WI38 (cell line): Measurements from ENCODE around the gene FCGR2B.
"Not testable (repeated sequence)": the region's sequence is repeated elsewhere in the genome, so short reads cannot be mapped to it uniquely, and the experiment has no call there.

Experiments
- H3K4me3 ChIP-seq: 2 replicates; pipeline ENCODE4 v1.5.1; 2011; ENCODE audit warnings: low read depth, mild to moderate bottlenecking, control low read depth, low read length
- TF ChIP-seq, protein P1 (sequence below): IDR thresholded peaks from 2 replicates; pipeline ENCODE4 v1.5.1; 2012; ENCODE audit warnings: low read depth, mild to moderate bottlenecking, control low read depth, low read length

Gene FCGR2B

GRCh38 chr1:161662684-161663339, at the start of gene FCGR2B:
Gene FCGR2B, plus strand, starts transcription at chr1:161663143. Its CDS starts 99 bp downstream, at chr1:161663242.
- not testable (repeated sequence) for H3K4me3 ChIP-seq

DNA sequence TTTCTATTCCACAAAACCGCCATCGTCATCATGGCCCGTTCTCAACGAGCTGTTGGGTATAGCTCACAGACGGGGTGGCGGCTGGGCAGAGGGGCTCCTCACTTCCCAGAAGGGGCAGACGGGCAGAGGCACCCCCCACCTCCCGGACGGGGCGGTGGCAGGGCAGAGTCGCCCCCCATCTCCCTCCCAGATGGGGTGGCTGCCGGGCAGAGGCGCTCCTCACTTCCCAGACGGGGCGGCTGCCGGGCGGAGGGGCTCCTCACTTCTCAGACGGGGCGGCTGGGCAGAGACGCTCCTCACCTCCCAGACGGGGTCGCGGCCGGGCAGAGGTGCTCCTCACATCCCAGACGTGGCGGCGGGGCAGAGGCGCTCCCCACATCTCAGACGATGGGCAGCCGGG, 46.5 kb upstream of the FCGR2B start:
- H3K4me3 ChIP-seq, result not testable (repeated sequence)

GRCh38 chr1:161618517-161618916, 44.4 kb upstream of the FCGR2B start:
- H3K4me3 ChIP-seq, result not testable (repeated sequence)

DNA sequence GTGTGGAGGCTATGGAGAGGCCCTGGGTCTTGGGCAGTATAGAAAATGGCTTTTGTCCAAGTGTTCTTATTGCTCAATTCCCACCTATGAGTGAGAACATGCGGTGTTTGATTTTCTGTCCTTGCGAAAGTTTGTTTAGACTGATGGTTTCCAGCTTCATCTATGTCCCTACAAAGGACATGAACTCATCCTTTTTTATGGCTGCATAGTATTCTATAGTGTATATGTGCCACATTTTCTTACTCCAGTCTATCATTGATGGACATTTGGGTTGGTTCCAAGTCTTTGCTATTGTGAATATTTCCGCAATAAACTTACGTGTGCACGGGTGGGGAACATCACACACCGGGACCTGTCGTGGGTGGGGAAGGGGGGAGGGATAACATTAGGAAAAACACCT, 42.5 kb upstream of the FCGR2B start:
- H3K4me3 ChIP-seq, result not testable (repeated sequence)

GRCh38 chr1:161621181-161622000, 41.6 kb upstream of the FCGR2B start:
- H3K4me3 ChIP-seq, result peak overlapping the region; percentile 62

GRCh38 chr1:161622054-161622453, 40.9 kb upstream of the FCGR2B start:
- H3K4me3 ChIP-seq, result not testable (repeated sequence)

DNA sequence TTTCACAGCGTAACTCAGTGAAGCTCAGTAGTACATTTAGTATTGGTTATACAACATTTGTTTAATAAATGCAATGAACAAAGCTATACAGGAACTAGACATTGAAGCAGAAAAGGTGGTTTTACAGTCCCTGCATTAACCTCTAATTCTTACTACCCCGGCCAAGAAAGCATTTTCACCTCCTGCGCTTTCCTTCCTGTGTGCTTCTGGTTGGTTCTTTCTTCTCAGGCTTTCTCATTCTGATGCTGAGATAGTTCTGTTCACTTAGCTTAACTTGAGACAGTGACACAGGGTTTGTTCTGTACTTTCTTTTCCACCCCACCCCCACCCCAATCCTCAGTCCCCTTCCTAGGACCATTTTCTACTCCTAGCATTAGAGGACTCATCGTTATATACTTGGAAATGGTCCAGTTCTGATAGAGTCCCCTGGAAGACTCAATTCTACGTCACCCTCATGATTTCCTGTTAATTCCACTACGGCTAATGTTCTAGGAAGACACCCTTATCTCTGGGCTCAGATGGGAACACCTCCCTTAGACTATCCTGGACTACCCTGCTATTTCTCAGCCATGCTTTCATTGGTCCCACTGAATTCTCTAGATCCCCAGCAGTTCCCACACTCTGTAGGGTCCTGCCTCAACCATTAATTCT, 39.4 kb upstream of the FCGR2B start:
- H3K4me3 ChIP-seq, result not testable (repeated sequence)

- H3K4me3 ChIP-seq, result not testable (repeated sequence)
Measured at GRCh38 chr1:161624605-161625004, 38.3 kb upstream of the FCGR2B start.

DNA sequence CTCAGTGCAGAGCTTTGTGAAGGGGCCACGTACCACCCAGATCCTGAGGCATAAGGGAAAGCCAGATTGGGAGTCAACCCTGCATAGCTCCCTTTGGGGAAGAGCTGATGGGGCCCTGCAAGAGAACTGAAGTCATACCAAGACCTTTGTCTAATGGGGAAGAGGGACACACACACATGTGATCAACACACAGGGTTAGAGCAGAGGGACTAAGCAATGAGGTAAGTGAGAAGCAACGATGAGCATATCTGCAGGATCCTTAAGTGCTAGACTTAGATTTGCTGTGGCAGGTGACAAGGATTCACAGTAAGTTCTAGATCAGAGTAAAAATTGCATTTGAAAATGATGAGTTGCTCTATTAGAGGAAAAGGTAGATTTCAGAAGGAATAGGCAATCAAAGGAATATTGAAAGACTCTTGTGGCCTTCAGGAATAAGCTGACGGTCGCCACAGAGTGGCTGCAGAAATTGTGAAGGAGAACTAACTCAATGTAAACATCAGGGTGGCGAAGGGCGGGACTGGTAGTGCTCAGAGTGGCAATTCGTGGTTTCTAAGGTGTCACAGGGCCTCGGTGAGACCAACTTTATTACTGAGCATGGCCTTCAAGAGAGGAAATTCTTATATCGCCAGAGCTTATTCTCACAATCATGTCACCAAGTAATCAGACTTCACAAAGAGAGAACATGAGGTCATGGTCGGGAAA, 36.3 kb upstream of the FCGR2B start:
- H3K4me3 ChIP-seq, result not testable (repeated sequence)

- not testable (repeated sequence) for H3K4me3 ChIP-seq
Measured at GRCh38 chr1:161630128-161630742, 32.7 kb upstream of the FCGR2B start.

GRCh38 chr1:161631076-161631475, 31.9 kb upstream of the FCGR2B start, which contains the start of gene FCGR3B:
Gene FCGR3B, minus strand, starts transcription at chr1:161631176. Its CDS starts 82 bp downstream, at chr1:161631094.
- TF ChIP-seq, protein P1, sequence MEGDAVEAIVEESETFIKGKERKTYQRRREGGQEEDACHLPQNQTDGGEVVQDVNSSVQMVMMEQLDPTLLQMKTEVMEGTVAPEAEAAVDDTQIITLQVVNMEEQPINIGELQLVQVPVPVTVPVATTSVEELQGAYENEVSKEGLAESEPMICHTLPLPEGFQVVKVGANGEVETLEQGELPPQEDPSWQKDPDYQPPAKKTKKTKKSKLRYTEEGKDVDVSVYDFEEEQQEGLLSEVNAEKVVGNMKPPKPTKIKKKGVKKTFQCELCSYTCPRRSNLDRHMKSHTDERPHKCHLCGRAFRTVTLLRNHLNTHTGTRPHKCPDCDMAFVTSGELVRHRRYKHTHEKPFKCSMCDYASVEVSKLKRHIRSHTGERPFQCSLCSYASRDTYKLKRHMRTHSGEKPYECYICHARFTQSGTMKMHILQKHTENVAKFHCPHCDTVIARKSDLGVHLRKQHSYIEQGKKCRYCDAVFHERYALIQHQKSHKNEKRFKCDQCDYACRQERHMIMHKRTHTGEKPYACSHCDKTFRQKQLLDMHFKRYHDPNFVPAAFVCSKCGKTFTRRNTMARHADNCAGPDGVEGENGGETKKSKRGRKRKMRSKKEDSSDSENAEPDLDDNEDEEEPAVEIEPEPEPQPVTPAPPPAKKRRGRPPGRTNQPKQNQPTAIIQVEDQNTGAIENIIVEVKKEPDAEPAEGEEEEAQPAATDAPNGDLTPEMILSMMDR, result no peak
- no peak within 1 kb of the TSS for H3K4me3 ChIP-seq

GRCh38 chr1:161634993-161635392, 27.9 kb upstream of the FCGR2B start:
- H3K4me3 ChIP-seq, result not testable (repeated sequence)

- H3K4me3 ChIP-seq, result not testable (repeated sequence)
Measured at GRCh38 chr1:161636189-161636782, 26.7 kb upstream of the FCGR2B start.

DNA sequence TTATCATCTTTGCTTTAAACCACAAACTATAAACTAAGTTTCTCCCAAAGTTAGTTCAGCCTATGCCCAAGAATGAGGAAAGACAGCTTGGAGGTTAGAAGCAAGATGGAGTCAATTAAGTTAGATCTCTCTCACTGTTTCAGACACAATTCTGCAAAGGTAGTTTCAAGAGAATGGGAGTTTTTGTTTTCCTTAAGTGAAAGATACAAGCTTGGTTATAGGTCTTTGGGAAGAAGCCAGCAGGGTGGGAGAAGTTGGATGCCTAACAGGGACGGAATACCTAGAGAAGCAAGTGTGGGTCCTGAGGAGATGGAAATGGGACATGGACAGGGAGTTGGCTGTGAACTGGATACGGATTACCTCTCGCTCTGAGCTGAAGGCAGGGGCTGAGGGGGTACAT, 26.0 kb upstream of the FCGR2B start:
- H3K4me3 ChIP-seq, result not testable (repeated sequence)

GRCh38 chr1:161638251-161638993, 24.5 kb upstream of the FCGR2B start:
- H3K4me3 ChIP-seq, result not testable (repeated sequence)

DNA sequence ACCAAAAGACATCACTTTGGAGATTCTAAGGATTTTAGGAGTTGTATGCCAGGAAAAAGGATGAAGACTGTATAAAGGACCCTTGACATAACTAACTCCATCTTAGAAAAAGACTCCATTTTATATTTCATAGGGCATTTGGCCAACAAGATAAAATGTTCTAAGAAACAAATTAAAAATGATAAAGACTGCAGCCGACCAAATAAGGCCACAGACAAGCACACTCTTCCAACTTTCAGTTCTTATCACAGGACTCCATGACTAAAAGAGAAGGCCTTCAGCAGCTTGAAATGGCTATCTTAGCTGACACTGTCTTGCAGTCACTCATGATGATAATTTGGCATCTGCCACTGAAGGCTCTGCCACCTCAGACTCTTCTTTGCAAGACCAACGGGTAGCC, 23.7 kb upstream of the FCGR2B start:
- not testable (repeated sequence) for H3K4me3 ChIP-seq

DNA sequence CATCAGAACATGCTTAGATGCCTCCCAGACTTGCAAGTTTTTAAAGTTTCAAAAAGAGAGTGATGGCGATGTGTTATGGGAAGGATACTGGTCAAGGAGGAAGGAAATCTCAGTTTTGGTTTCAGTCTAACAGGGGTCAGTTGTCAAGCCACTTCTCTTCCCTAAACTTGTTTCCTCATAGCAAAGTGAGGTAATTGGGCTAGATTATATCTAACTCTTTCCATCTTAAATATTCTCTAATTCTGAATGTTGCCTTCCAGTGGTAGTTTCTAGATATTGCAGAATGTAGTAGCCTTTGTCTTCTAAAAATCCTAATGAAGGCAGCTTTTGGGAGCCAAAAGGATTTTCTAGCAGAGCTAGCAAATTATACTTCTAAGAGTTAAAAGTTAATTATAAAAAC, 20.2 kb upstream of the FCGR2B start:
- H3K4me3 ChIP-seq, result not testable (repeated sequence)
